ENCODE measurements around the gene ADNP2. TPM values are rescaled to one million over a fixed set of nuclear protein-coding genes. Genes with fewer than 3 reads are reported as not detected.

ADNP2 gene
- total and polyA plus RNA-seq, 2 of the 4 experiments (the other 2 are of a cell fraction) = 5.6 to 18.3 TPM

GRCh38 chr18:80137976-80138375 lies 28.9 kb downstream of the ADNP2 start:
- Histone ChIP-seq H2BK120ac (ENCODE audit: low read depth, low read length) (no peak overlapping the region), H2BK15ac (ENCODE audit: low read depth, low read length) (no peak overlapping the region), H3K23ac (ENCODE audit: low read depth, low read length) (no peak overlapping the region), H2BK5ac (ENCODE audit: low read depth, low read length, poor library complexity, severe bottlenecking) (no peak overlapping the region), H3K9me1 (ENCODE audit: insufficient read depth, low read length) (peaks cover 16% of the 10 kb centered on the region), H3K9me3 (ENCODE audit: control insufficient read depth, insufficient read depth, low read length) (no peaks in the 10 kb centered on the region), H3K36me3 (ENCODE audit: control insufficient read depth, insufficient read depth, low read length) (peaks cover 44% of the 10 kb centered on the region), H3K4me2 (ENCODE audit: low read depth, low read length) (no peak overlapping the region), H4K8ac (ENCODE audit: low read depth in 2 of 2, low read length in 2 of 2) (no peak overlapping the region), H3K79me1 (ENCODE audit: low read depth in 1 of 2, low read length in 2 of 2) (peaks cover 38 to 53% of the 10 kb centered on the region in 2 experiments), H3K4ac (ENCODE audit: low read depth, low read length) (no peak overlapping the region), H3K56ac (ENCODE audit: extremely low read depth, insufficient read depth, low read length) (no peak overlapping the region), H3K27me3 (ENCODE audit: control insufficient read depth, insufficient read depth, low read length) (no peaks in the 10 kb centered on the region), H4K5ac (ENCODE audit: low read depth, low read length) (no peak overlapping the region), H3K18ac (ENCODE audit: low read depth, low read length) (no peak overlapping the region), H2AFZ (replicated peaks; ENCODE audit: low read length, poor library complexity) (no peak overlapping the region), H3K14ac (replicated peaks; ENCODE audit: low read depth, low read length) (no peak overlapping the region), H2AK5ac (ENCODE audit: low read depth, low read length) (no peak overlapping the region), H2AK9ac (replicated peaks; ENCODE audit: low read depth, low read length, poor library complexity) (no peak overlapping the region), H3K27ac (ENCODE audit: insufficient read depth, low read length) (no peak overlapping the region), H4K20me1 (ENCODE audit: insufficient read depth, low read length) (no peaks in the 10 kb centered on the region; the same call in 1 of the 2 replicates), H2BK20ac (ENCODE audit: low read depth, low read length) (no peak overlapping the region), H3K4me1 (ENCODE audit: control insufficient read depth, insufficient read depth, low read length) (peaks cover 2% of the 10 kb centered on the region; the same call in 1 of the 2 replicates), H4K91ac (ENCODE audit: insufficient read depth, low read depth, low read length) (no peak overlapping the region), H3K4me3 (ENCODE audit: insufficient read depth, low read depth, low read length) (no peak overlapping the region), H3K9ac (ENCODE audit: low read depth, low read length) (no peak overlapping the region)
- TF ChIP-seq USF2 (IDR thresholded peaks at IDR 0.05; ENCODE audit: low read depth, low read length) = no peak
- no peak for TF ChIP-seq MAZ (IDR thresholded peaks at IDR 0.05; ENCODE audit: borderline replicate concordance, low read depth, low read length)
- no peak for TF ChIP-seq RFX5 (IDR thresholded peaks at IDR 0.05; ENCODE audit: low read depth, low read length)
- no peak for TF ChIP-seq RCOR1 (IDR thresholded peaks at IDR 0.05; ENCODE audit: insufficient replicate concordance, low read length)
- TF ChIP-seq CEBPB (IDR thresholded peaks at IDR 0.05; ENCODE audit: low read depth, low read length) = no peak
- no peak for TF ChIP-seq CTCF (conservative IDR thresholded peaks at IDR 0.05; ENCODE audit: low read depth, low read length)
- TF ChIP-seq FOS (IDR thresholded peaks at IDR 0.05; ENCODE audit: low read depth, low read length) = no peak
- no peak for TF ChIP-seq SMC3 (IDR thresholded peaks at IDR 0.05; ENCODE audit: low read depth, low read length)
- no peak for TF ChIP-seq BHLHE40 (IDR thresholded peaks at IDR 0.05; ENCODE audit: low read depth, low read length)
- no peak for TF ChIP-seq ELK1 (IDR thresholded peaks at IDR 0.05; ENCODE audit: borderline replicate concordance, low read depth, low read length)
- no peak for TF ChIP-seq POLR2A (IDR thresholded peaks at IDR 0.05; ENCODE audit: low read depth, low read length)
- TF ChIP-seq MXI1 (IDR thresholded peaks at IDR 0.05; ENCODE audit: borderline replicate concordance, low read depth, low read length) = no peak
- no peak for TF ChIP-seq RAD21 (IDR thresholded peaks at IDR 0.05; ENCODE audit: low read length)
- TF ChIP-seq CHD1 (IDR thresholded peaks at IDR 0.05; ENCODE audit: low read depth, low read length) = no peak
- TF ChIP-seq NFE2L2 (IDR thresholded peaks at IDR 0.05; ENCODE audit: low read depth, low read length) = no peak
- TF ChIP-seq MAFK (IDR thresholded peaks at IDR 0.05; ENCODE audit: low read depth, low read length) = no peak
- intact Hi-C loops (cut with micrococcal nuclease) (no loop called here), in situ Hi-C loops (cut with MboI; ENCODE audit: low sequenced_read_pairs) (no loop called here), dilution Hi-C loops (cut with HindIII; ENCODE audit: low sequenced_read_pairs, unreplicated experiment) (no loop called here)
- no TSS peak for BruUV-seq (replicated peaks)
- POLR2A ChIA-PET (ENCODE audit: unreplicated experiment) = no interaction called here
- ATAC-seq (ENCODE audit: low read depth) (no peak), DNase-seq (no peak)
- 95% methylated on average over 8 of the region's 12 CpGs; no CpG with 5 or more reads in 1 of the 2 experiments for WGBS, 2 experiments (ENCODE audit: extremely low coverage in 2 of 2, insufficient read length in 1 of 2)
- CTCF ChIA-PET = no interaction called here

All from IMR-90 (cell line).